PC-9 (cell line): ENCODE measurements around the gene TNS4.

Source experiments
- CTCF ChIP-seq: fragments of 200-600 bp; sonication (generic); conservative IDR thresholded peaks from 2 replicates; pipeline ENCODE4 v1.6.1; 2017; ENCODE audit warnings: mixed run types, antibody characterized with exemption, mild to moderate bottlenecking, moderate library complexity
- EZH2 ChIP-seq: fragments of 200-600 bp; sonication (generic); IDR thresholded peaks from 2 replicates; pipeline ENCODE4 v1.8.0; 2017; ENCODE audit warnings: antibody characterized with exemption, low read depth

- TF ChIP-seq CTCF (no peak), EZH2 (no peak)
Observed at GRCh38 chr17:40457964-40458791, 43.2 kb downstream of the TNS4 start.
